SH-SY5Y (cell line): ENCODE data around the gene PDE4B.

Experiments used
- GATA2 ChIP-seq: IDR thresholded peaks from 2 replicates; pipeline ENCODE4 v1.6.1; 2011; ENCODE audit warnings: mild to moderate bottlenecking, low read depth, low read length
- GATA3 ChIP-seq: IDR thresholded peaks from 2 replicates; pipeline ENCODE4 v1.6.1; 2011; ENCODE audit warnings: low read depth, mild to moderate bottlenecking, low read length, moderate library complexity

Gene PDE4B

DNA sequence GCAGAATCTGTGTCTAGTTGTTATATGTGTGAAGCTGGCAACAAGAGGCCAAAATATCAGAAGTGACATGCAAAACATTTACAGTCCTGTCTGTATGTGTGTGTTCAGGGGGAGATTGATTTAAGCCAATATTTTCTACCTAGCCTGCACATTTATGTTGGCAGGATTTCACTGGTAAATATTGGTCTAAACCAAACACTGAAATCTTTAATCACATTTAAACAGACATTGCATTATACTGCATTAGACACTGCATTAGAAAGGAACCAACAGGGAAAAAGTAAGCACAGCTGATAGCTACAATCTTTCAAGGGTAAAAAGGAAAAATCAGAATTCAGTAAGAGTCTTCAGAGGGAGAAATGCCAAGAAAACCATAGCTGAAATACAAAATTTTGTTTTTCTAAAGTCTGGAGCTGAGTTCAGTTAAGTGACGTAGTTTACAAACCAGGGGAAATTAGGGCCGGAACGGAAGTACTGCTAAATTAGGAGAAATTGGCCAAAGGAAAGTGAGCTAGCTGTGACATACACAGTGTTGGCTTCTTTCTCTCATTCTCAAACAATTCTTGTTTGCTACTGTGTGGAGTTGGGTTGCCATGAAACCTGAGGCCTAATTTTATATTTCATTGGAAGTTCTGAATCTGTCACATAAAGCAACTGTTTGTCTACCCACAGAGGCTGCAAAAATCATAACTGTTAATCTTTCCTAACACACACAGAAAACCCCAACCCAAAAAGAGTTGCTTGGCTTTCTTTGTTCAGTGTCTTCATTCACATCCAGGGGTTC, 524.0 kb downstream of the PDE4B start:
- no peak for TF ChIP-seq GATA2
- TF ChIP-seq GATA3, result no peak

DNA sequence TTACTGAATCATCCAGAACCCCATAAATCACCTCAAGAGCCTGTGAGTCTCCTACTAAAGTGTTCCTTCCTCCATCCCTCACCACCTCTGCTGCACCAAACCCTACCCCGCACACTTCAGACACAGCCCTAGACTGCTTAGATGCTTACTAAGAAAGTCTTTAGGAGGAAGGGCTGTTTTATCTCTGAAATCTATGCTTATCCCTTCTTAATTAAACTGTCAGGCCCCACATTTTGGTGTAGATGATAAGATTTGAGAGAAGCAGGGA, 524.5 kb downstream of the PDE4B start:
- no peak for TF ChIP-seq GATA2
- no peak for TF ChIP-seq GATA3

DNA sequence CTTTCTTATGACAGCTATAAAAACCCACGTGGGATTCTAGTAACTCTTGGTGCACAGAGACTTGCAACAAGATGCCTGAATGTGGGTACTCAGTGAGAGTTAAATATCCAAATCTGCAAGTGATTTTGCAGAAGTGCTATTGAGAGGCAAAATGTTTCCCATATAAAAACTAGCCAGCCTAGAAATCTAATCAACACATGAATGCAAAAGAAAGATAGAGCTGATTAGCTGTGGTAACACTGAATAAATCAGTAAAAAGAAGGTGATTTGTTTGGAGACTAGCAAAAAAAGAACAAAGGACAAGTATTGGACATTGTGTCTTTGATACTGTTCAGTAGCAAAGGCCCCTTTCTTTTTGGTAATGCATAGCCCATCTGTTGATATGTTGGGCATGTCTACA, 527.5 kb downstream of the PDE4B start:
- TF ChIP-seq GATA3 (no peak), GATA2 (no peak)

DNA sequence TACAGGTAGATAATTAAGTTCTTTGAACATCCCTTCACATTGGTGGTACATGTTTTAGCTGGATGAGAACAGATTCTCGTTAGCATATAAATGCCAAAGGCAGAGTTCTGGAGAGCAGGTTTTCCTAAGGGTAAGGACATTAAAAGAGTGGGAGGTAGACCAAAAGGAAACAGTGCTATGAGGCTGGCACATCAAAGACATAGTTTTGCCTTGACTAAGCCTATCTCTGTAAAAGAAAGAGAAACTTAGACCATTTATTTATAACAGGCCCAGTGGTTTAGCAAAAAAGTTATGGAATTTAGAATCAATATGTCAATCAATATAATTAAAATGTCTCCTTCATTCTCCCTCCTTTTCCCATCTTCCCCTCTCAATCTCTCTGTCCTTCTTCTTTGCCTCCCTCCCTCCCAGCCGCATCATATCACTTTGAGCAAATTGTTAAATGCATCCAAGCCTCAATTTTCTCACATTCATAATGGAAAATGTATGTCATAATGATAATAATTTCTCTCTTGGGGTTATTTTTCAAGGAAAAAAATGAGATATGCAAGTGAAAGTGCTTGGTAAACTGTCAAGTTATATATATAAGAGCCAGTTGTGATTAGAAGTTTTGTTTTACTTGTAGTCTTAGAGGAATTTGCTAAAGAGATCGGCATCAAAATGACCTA, 531.4 kb downstream of the PDE4B start:
- TF ChIP-seq GATA2 (no peak), GATA3 (no peak)

DNA sequence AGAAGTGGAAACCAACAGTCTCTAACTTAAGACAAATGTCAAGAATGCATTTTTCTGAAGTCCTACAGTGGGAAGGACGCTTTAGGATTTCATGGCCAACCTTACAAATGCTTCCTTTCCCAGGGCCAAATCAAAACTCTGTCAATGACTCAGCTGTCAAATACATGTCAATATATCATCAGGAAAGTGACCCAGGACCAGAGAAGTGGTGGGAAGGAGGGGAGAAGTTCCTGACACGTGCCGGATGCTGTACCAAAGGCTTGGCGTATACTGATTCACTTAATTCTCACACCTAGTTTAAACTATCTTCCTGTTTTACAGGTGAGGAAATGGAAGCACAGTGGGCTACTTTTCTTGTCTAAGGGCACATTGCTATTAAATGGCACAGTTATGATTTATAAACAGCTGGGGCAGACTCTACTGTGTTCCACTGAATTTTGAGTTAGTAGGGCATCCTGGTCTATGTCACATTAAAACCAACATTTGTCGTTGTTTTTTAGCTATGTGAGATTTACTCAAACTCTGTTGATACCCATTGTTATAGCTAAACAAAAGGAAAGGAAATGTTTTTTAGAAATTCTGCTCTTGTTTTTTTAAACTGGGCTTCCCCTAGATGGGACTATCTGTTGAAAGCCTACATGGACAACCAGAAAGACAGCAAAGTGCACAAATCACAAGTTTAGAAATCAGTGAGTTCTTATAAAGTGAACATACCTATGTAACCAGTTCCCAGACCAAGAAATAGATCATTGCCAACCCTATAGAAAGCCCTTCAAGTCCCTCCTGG, 533.1 kb downstream of the PDE4B start:
- no peak for TF ChIP-seq GATA3
- TF ChIP-seq GATA2, result no peak

DNA sequence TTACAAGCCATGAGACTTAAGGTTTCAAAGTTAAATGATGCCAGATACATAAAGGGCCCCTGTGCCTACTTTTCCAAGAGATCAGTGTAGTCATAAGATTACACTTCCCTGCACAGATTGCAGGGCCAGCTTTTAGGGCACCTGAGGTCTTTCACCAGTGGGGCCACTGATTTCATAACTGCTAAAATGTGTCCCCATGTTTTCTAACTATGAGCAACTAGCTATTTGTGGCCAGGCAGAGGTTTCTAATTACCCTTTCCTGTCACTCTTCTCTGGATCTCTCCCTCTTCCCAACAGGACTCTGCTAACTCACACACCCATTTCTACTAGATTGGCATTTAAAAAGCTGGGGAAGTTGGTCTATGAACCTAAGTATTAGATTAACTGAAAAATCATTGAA, 534.2 kb downstream of the PDE4B start:
- TF ChIP-seq GATA2, result no peak
- no peak for TF ChIP-seq GATA3

DNA sequence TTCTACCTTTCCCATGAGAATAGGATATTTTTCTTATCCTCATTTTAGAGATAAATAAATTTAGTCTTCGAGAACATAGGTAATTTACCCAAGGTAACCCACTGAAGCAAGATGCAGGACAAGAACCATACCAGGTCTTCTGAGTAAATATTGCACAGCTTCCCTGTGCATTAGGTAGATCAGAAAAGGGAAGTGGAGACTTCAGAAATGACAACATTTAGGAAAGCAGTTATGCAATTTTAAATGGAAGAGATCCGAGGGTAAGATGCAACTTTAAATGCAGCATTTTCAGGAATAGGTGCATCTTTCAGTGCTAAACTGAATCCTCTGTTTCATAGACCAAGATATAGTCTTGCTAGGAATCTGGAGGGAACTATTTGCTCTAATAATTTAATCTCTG, 534.9 kb downstream of the PDE4B start:
- TF ChIP-seq GATA3 (no peak), GATA2 (no peak)

DNA sequence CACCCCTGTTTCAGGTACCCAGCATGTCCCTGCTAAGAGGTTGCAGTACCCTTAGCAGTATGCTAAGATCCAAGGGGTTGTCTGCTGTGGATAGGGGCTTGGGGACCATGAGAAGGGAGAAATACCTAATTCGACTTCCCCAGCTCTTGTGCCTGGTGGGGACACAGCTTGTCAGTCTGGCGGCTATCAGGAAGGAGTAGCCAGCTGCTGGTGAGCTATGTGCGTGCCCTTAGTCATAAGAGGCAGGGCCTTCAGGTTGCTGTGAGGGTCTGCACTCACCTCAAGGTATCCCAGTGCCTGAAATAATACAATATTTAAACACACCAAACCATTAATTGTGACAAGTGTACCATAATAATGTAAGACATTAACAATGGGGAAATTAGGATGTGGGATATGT, 536.2 kb downstream of the PDE4B start:
- TF ChIP-seq GATA2 (no peak), GATA3 (no peak)

DNA sequence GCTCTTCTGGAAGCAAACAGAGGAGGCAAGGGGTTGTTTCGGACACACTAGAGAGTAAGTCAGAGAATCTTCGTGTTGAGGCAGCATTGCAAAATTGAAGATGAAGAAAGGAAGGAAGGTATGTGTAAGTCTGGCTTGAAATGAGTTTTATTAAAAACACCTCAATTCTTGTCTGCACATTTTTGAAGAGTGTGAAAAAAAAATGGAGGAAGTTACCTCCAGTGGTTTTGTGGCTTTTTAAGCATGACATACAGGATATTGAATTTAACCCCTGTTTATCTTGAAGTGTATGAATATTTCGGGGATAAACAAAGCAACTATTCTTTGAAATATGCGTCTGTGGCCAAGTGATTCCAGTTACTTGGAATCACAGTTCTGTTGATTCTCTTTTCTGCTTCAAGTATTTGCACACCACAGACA, 538.0 kb downstream of the PDE4B start:
- no peak for TF ChIP-seq GATA2
- TF ChIP-seq GATA3, result no peak

DNA sequence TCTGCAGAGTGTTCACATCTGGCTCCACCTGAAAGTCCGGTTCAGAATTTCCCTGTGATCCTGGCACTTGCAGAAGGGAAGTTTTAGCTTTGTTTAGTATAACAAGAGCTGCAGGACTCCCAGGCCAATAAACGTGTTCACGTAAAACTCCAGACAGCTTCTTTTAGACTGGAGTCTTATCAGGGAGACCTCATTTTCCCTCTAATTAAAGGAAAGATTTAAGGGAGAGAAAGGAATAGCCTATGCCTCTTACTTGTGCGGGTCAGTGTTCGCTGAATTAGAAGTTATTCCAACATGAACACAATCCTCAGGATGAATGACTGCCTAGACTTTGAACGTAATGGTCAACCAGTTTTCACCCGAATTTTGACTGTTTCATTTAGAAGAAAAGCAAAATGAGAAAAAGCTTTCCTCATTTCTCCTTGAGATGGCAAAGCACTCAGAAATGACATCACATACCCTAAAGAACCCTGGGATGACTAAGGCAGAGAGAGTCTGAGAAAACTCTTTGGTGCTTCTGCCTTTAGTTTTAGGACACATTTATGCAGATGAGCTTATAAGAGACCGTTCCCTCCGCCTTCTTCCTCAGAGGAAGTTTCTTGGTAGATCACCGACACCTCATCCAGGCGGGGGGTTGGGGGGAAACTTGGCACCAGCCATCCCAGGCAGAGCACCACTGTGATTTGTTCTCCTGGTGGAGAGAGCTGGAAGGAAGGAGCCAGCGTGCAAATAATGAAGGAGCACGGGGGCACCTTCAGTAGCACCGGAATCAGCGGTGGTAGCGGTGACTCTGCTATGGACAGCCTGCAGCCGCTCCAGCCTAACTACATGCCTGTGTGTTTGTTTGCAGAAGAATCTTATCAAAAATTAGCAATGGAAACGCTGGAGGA, 539.2 kb downstream of the PDE4B start:
- no peak for TF ChIP-seq GATA2
- no peak for TF ChIP-seq GATA3

DNA sequence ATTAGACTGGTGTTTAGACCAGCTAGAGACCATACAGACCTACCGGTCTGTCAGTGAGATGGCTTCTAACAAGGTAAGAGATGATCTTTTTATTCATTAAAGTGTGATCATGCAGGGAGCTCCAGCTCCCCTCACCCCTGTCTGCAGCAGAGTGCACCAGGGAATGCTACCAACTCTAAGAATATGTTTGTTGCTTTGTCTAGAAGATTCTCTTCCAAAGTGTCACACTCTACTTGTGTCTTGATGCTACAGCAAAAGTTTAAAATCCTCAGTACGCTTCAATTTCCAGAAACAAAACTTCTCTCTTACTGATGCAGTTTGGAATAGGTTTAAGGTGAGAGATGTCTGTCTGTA, 539.8 kb downstream of the PDE4B start:
- no peak for TF ChIP-seq GATA3

DNA sequence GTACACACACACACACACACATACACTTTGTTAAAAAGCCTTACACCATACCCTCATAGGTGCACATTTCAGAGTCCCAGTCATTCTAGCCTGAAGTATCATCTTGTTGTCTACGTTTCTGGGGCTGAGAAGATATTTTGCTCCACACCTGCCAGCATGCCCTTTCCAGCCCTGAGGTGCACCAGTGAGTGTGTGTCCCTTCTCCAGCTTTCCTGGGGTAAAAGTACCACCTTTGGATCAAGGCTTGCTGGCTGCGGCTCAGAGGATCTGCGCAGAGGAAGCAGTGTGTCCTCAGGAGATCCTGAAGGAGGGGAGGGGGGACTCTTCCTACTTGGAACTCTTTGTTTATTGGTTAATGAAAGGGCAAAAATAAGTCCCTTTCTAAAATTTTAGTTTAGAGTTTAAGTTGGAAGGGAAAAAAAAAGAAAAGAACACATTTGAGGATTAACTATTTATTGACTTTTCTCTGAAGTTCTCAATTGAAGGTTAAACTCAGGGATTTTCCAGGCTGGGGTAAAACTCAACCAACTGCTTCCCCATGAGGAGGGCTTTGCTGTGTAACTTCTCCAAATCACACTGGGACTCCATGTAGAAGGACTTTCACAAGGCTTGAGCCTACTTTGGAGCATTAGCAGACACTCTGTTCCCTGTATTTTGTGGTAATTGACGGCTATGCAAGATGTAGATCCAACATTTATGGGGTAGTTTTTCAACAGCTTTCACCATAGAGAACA, 540.9 kb downstream of the PDE4B start:
- no peak for TF ChIP-seq GATA2
- TF ChIP-seq GATA3, result no peak

DNA sequence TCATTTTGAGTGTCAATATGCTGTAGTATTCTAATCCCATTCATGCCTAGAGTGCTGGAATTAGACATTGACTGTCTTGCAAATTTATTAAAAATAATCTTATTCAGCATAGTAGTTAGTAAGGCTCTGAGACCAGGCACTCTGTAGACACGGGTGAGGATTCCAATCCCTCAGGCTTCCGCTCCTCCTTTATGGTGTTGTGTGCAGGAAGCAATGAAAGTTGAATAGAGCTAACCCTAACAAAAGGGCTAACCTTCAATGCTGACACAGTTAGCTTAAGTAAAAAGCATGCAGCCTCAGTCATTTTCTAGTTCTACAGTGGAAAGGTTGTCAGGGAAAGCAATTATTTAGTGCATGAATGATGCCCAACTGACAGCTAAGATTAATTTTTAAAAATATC, 541.6 kb downstream of the PDE4B start:
- TF ChIP-seq GATA3, result no peak
